Osteocyte (in vitro differentiated cells): ENCODE results near the gene PDZD4. TPM values are rescaled to one million over a fixed set of nuclear protein-coding genes. Genes with fewer than 3 reads are reported as not detected.

Experiments used
- DNase-seq: peaks from one replicate; pipeline ENCODE4 v3.0.0; 2021; ENCODE audit warnings: mixed read lengths; ENCODE audit not compliant: unreplicated experiment; ENCODE audit errors: extremely low spot score
- H3K27ac Mint-ChIP-seq: one replicate; pipeline ENCODE4 v1.8.0; 2021; ENCODE audit warnings: mild to moderate bottlenecking, mixed read lengths; ENCODE audit not compliant: unreplicated experiment
- H3K27me3 Mint-ChIP-seq: one replicate; pipeline ENCODE4 v1.8.0; 2021; ENCODE audit warnings: mixed read lengths; ENCODE audit not compliant: unreplicated experiment
- H3K36me3 Mint-ChIP-seq: one replicate; pipeline ENCODE4 v1.8.0; 2021; ENCODE audit warnings: mixed read lengths; ENCODE audit not compliant: unreplicated experiment
- H3K4me1 Mint-ChIP-seq: one replicate; pipeline ENCODE4 v1.8.0; 2021; ENCODE audit warnings: mixed read lengths; ENCODE audit not compliant: unreplicated experiment
- H3K4me3 Mint-ChIP-seq: one replicate; pipeline ENCODE4 v1.8.0; 2021; ENCODE audit warnings: mild to moderate bottlenecking, moderate library complexity, mixed read lengths; ENCODE audit not compliant: unreplicated experiment
- H3K9me3 Mint-ChIP-seq: one replicate; pipeline ENCODE4 v1.8.0; 2021; ENCODE audit warnings: mixed read lengths; ENCODE audit not compliant: unreplicated experiment
- total RNA-seq: library from RNA; stranded (reverse); gene quantifications from 2 replicates; pipeline ENCODE4 v1.2.1, GENCODE V29; 2021
- TF ChIP-seq, protein P1 (sequence below): fragments of 200-600 bp; sonication (generic); IDR thresholded peaks from 2 replicates; pipeline ENCODE4 v1.5.0; 2021; ENCODE audit warnings: antibody characterized with exemption, mild to moderate bottlenecking, moderate library complexity

Gene PDZD4
- total RNA-seq, 1 donor from 2014 or later = 23.9 TPM

DNA sequence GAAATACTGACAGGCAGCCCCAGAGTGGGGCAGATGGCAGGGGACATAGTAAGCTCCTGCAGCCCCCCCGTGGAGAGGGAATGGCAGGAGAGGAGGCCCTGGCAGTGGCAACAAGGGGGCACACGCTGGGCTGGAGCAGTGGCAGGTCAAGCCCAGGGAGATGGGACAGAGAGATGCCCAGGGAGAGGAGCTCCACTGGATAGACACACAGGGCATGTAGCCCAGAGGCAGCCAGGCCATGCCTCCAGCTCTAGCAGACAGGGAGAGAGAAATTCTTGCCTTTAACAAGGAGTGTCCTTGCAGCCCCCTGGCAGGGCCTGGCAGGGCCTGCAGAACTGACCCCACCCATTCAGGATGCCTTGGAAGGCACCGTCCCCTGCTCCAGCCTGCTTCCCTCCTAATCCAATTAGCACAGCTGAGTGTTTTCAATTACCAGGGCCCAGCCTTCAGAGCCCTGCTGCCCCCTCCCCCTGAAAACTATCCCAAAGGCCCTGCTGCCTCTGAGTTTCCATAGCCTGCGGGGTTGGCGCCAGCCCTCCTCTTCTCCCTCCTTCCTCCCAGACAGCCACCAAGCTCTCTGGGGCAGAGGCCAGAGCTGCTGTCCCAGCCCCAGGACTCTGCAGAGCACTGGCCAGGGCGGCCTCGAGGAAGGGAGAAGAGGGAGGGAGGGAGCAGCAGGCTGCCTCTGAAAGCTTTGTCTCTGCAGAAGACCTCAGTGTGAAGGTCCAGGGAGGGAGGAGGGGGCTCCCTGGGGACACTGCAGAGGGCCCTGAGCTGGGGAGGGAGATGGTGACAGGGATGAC is 43.1 kb upstream of the PDZD4 start:
- no peak overlapping the region for H3K27ac Mint-ChIP-seq
- H3K4me1 Mint-ChIP-seq = peaks cover 3% of the 10 kb centered on the region
- no peaks in the 10 kb centered on the region for H3K27me3 Mint-ChIP-seq
- DNase-seq = no peak
- H3K4me3 Mint-ChIP-seq = no peak overlapping the region
- TF ChIP-seq, protein P1, sequence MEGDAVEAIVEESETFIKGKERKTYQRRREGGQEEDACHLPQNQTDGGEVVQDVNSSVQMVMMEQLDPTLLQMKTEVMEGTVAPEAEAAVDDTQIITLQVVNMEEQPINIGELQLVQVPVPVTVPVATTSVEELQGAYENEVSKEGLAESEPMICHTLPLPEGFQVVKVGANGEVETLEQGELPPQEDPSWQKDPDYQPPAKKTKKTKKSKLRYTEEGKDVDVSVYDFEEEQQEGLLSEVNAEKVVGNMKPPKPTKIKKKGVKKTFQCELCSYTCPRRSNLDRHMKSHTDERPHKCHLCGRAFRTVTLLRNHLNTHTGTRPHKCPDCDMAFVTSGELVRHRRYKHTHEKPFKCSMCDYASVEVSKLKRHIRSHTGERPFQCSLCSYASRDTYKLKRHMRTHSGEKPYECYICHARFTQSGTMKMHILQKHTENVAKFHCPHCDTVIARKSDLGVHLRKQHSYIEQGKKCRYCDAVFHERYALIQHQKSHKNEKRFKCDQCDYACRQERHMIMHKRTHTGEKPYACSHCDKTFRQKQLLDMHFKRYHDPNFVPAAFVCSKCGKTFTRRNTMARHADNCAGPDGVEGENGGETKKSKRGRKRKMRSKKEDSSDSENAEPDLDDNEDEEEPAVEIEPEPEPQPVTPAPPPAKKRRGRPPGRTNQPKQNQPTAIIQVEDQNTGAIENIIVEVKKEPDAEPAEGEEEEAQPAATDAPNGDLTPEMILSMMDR = no peak
- peaks cover 6% of the 10 kb centered on the region for H3K9me3 Mint-ChIP-seq
- H3K36me3 Mint-ChIP-seq = no peaks in the 10 kb centered on the region

DNA sequence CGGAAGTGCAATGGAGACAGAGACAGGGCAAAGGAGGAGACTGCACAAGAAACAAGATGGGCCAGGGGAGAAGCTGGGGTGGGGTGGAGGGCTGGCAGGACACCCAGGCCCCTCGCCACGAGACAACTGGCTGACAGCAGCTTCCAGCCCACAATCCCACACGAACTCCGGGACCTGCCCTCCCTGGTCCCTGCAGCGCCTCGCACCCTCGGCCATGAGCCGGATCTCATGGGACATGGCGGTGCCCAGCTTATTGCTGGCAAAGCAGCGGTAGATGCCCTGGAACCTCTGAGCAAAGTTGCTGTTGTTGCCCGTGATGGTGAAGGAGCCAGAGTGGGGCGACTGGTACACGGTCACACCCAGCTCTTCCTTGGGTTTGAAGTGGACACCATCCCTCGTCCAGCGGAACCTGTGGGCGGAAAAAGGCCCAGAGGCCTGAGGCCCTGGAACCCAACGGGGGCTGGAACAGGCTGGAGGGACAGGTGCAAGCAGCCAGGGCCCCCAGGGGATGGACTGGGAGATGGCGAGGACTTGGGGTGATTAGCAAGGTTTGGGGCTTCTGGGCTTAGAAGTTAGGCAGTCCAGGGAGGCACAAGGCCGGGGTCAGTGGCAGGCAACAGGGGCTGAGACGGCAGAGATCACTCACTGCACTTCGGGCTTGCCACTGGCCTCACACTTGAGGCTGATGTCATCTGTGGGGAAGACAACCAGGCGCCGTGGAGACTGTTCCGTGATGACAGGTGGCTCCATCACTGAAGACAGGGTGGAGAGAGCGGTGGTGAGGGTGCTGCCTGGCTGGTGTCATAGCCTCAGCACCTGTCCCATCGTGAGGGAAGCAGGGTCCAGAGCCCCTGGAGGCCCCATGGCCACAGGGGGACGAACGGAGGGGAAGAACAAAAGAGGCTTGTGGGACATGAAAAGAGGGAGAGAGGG is 41.9 kb upstream of the PDZD4 start:
- H3K36me3 Mint-ChIP-seq = no peaks in the 10 kb centered on the region
- TF ChIP-seq, protein P1 = no peak
- H3K27me3 Mint-ChIP-seq = no peaks in the 10 kb centered on the region
- DNase-seq = no peak
- peaks cover 6% of the 10 kb centered on the region for H3K9me3 Mint-ChIP-seq
- no peak overlapping the region for H3K4me3 Mint-ChIP-seq
- no peak overlapping the region for H3K27ac Mint-ChIP-seq
- no peaks in the 10 kb centered on the region for H3K4me1 Mint-ChIP-seq

DNA sequence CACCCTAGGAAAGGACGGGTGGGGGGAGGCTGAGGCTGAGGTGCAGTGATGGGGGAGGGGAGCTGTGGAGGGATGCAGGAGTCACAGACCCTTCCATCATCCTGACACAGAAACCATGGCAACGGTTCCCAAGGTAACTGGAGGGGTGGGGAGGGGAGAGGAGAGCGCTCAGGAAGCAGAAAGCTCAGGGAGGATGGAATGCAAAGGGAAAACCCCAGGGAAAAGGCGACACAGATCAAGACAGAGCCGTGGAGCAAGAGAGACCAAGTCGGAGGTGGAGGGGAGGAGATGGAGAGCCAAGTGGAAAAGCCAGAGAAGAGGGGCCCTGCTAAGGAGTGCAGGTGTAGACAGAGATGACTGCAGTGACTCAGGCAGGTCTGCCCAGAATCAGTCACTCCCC is 41.1 kb upstream of the PDZD4 start:
- H3K36me3 Mint-ChIP-seq = no peaks in the 10 kb centered on the region
- TF ChIP-seq, protein P1 = no peak
- H3K27ac Mint-ChIP-seq = no peak overlapping the region
- DNase-seq = no peak
- no peaks in the 10 kb centered on the region for H3K4me1 Mint-ChIP-seq
- no peak overlapping the region for H3K4me3 Mint-ChIP-seq
- H3K27me3 Mint-ChIP-seq = no peaks in the 10 kb centered on the region
- H3K9me3 Mint-ChIP-seq = peaks cover 6% of the 10 kb centered on the region

DNA sequence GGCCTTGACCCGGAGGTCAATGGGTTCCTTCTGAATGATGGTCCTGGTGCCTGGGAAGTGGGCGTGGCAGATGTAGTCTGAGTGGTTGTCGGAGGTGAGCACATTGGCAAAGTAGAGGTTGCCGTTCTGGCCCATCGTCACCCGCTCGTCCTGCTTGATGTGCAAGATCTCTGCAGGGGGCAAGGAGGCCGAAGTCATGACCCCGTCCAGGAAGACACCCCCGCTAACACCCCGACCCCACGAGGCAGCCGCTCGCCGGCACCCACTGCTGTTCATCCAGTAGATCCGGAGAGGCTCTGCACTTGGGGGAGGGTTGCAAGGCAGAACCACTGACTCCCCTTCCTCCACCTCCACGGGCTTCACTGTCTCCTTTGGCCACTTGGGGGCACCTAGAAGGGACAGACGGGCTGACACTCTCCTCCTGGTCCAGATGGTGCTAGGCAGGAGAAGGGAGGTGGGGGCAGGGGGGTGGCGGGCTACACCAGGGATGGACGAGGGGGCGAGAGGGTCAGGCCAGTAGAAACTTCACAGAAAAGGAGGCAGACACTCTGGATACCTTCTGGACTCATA is 40.5 kb upstream of the PDZD4 start:
- no peaks in the 10 kb centered on the region for H3K36me3 Mint-ChIP-seq

More for the DNA sequence above, 40.5 kb upstream of the PDZD4 start:
- H3K4me3 Mint-ChIP-seq = no peak overlapping the region
- no peaks in the 10 kb centered on the region for H3K4me1 Mint-ChIP-seq
- no peak for DNase-seq
- no peaks in the 10 kb centered on the region for H3K27me3 Mint-ChIP-seq
- no peak overlapping the region for H3K27ac Mint-ChIP-seq
- peaks cover 6% of the 10 kb centered on the region for H3K9me3 Mint-ChIP-seq
- TF ChIP-seq, protein P1 = no peak
